H9 (cell line): Measurements from ENCODE around the gene RNF224. TPM values are rescaled to one million over a fixed set of nuclear protein-coding genes. Genes with fewer than 3 reads are reported as not detected.

ENCODE experiments used
- DNase-seq: peaks from one replicate; pipeline ENCODE4 v3.0.0-alpha.2; 2017
- H2AFZ ChIP-seq: one replicate; pipeline ENCODE4 v1.6.1; 2013; ENCODE audit warnings: mild to moderate bottlenecking, low read length, control low read depth, moderate library complexity
- H2AK5ac ChIP-seq: 2 replicates; pipeline ENCODE4 v1.6.1; 2013; ENCODE audit warnings: low read length, control low read depth, mixed read lengths; ENCODE audit not compliant: insufficient read length
- H2BK120ac ChIP-seq: one replicate; pipeline ENCODE4 v1.6.1; 2013; ENCODE audit warnings: low read depth, mild to moderate bottlenecking, low read length, control low read depth, inconsistent platforms; ENCODE audit not compliant: poor library complexity, severe bottlenecking
- H2BK12ac ChIP-seq: 2 replicates; pipeline ENCODE4 v1.6.1; 2013; ENCODE audit warnings: low read length, control low read depth, mixed read lengths, low read depth; ENCODE audit not compliant: insufficient read length
- H2BK15ac ChIP-seq: 2 replicates; pipeline ENCODE4 v1.6.1; 2013; ENCODE audit warnings: low read depth, low read length, control low read depth
- H2BK20ac ChIP-seq: one replicate; pipeline ENCODE4 v1.6.1; 2013; ENCODE audit warnings: low read depth, mild to moderate bottlenecking, low read length, control low read depth, inconsistent platforms; ENCODE audit not compliant: poor library complexity, severe bottlenecking
- H2BK5ac ChIP-seq: 2 replicates; pipeline ENCODE4 v1.6.1; 2013; ENCODE audit warnings: low read length, control low read depth, mixed read lengths; ENCODE audit not compliant: insufficient read length
- H3K14ac ChIP-seq: 2 replicates; pipeline ENCODE4 v1.6.1; 2013; ENCODE audit warnings: low read length, control low read depth; ENCODE audit not compliant: insufficient read depth
- H3K18ac ChIP-seq: 2 replicates; pipeline ENCODE4 v1.6.1; 2013; ENCODE audit warnings: low read depth, mild to moderate bottlenecking, mixed read lengths, low read length, control low read depth; ENCODE audit not compliant: insufficient read length
- H3K23ac ChIP-seq: 2 replicates; pipeline ENCODE4 v1.6.1; 2013; ENCODE audit warnings: low read length, control low read depth, mixed read lengths, low read depth; ENCODE audit not compliant: insufficient read length
- H3K23me2 ChIP-seq: 2 replicates; pipeline ENCODE4 v1.6.1; 2013; ENCODE audit warnings: low read depth, mild to moderate bottlenecking, mixed read lengths, low read length, control low read depth; ENCODE audit not compliant: insufficient read length, poor library complexity, severe bottlenecking
- H3K27ac ChIP-seq: 2 replicates; pipeline ENCODE4 v1.5.1; 2013; ENCODE audit warnings: low read length, control low read depth, mixed read lengths, low read depth; ENCODE audit not compliant: insufficient read length
- H3K27me3 ChIP-seq: 2 replicates; pipeline ENCODE4 v1.6.1; 2013; ENCODE audit warnings: low read length, control low read depth, inconsistent platforms; ENCODE audit not compliant: insufficient read depth
- H3K4ac ChIP-seq: 2 replicates; pipeline ENCODE4 v1.6.1; 2013; ENCODE audit warnings: low read depth, mild to moderate bottlenecking, control low read depth, inconsistent platforms, low read length, moderate library complexity
- H3K4me1 ChIP-seq: 2 replicates; pipeline ENCODE4 v1.6.1; 2013; ENCODE audit warnings: low read length, control low read depth, inconsistent platforms; ENCODE audit not compliant: insufficient read depth
- H3K4me2 ChIP-seq: 2 replicates; pipeline ENCODE4 v1.6.1; 2013; ENCODE audit warnings: low read length, control low read depth, mixed read lengths; ENCODE audit not compliant: insufficient read length, insufficient read depth
- H3K56ac ChIP-seq: 2 replicates; pipeline ENCODE4 v1.6.1; 2013; ENCODE audit warnings: low read depth, mild to moderate bottlenecking, mixed read lengths, low read length, control low read depth; ENCODE audit not compliant: insufficient read length
- H3K79me1 ChIP-seq: 2 replicates; pipeline ENCODE4 v1.6.1; 2013; ENCODE audit warnings: low read depth, mild to moderate bottlenecking, moderate library complexity, low read length, control low read depth, inconsistent platforms; ENCODE audit not compliant: insufficient read depth, poor library complexity, severe bottlenecking
- H3K79me2 ChIP-seq: 2 replicates; pipeline ENCODE4 v1.6.1; 2013; ENCODE audit warnings: low read length, control low read depth, inconsistent platforms; ENCODE audit not compliant: insufficient read depth
- H3K9ac ChIP-seq: 2 replicates; pipeline ENCODE4 v1.6.1; 2013; ENCODE audit warnings: low read length, control low read depth, mixed read lengths; ENCODE audit not compliant: insufficient read length; ENCODE audit errors: extremely low read depth
- H3K9me3 ChIP-seq: one replicate; pipeline ENCODE4 v1.6.1; 2013; ENCODE audit warnings: low read depth, low read length, inconsistent platforms; ENCODE audit not compliant: control insufficient read depth
- H3T11ph ChIP-seq: one replicate; pipeline ENCODE4 v1.6.1; 2013; ENCODE audit warnings: mild to moderate bottlenecking, low read length, control low read depth, inconsistent platforms
- H4K20me1 ChIP-seq: one replicate; pipeline ENCODE4 v1.6.1; 2013; ENCODE audit not compliant: control insufficient read depth, insufficient read length, insufficient read depth
- H4K5ac ChIP-seq: 2 replicates; pipeline ENCODE4 v1.6.1; 2013; ENCODE audit warnings: low read depth, mild to moderate bottlenecking, mixed read lengths, low read length, control low read depth; ENCODE audit not compliant: insufficient read length
- H4K8ac ChIP-seq: replicated peaks from 2 replicates; pipeline ENCODE4 v1.6.1; 2013; ENCODE audit warnings: low read length, control low read depth, mixed read lengths, low read depth; ENCODE audit not compliant: insufficient read length
- H4K91ac ChIP-seq: 2 replicates; pipeline ENCODE4 v1.6.1; 2013; ENCODE audit warnings: low read depth, mild to moderate bottlenecking, moderate library complexity, mixed read lengths, low read length, control low read depth; ENCODE audit not compliant: insufficient read length
- H3K27ac Mint-ChIP-seq, 3 experiments: 2 replicates in 2 of 3; 3 replicates in 1 of 3; pipeline ENCODE4 v1.8.0; 2020 to 2021; ENCODE audit warnings: mixed read lengths in 3 of 3, mild to moderate bottlenecking in 1 of 3, moderate library complexity in 1 of 3
- H3K27me3 Mint-ChIP-seq: 2 replicates; pipeline ENCODE4 v1.8.0; 2021; ENCODE audit warnings: low read depth, mild to moderate bottlenecking, moderate library complexity, mixed read lengths
- H3K36me3 Mint-ChIP-seq, 3 experiments: 2 replicates in 2 of 3; 3 replicates in 1 of 3; pipeline ENCODE4 v1.8.0; 2020 to 2021; ENCODE audit warnings: low read depth in 3 of 3, mixed read lengths in 3 of 3; ENCODE audit not compliant: insufficient read depth in 1 of 3
- H3K4me1 Mint-ChIP-seq, 2 experiments: 2 replicates each; pipeline ENCODE4 v1.8.0; 2020; ENCODE audit warnings: mixed read lengths in 2 of 2
- H3K4me3 Mint-ChIP-seq, 2 experiments: 2 replicates in 1 of 2; 3 replicates in 1 of 2; pipeline ENCODE4 v1.8.0; 2020 to 2021; ENCODE audit warnings: mild to moderate bottlenecking in 2 of 2, mixed read lengths in 2 of 2, moderate library complexity in 1 of 2
- H3K9me3 Mint-ChIP-seq, 2 experiments: 2 replicates in 1 of 2; 3 replicates in 1 of 2; pipeline ENCODE4 v1.8.0; 2020; ENCODE audit warnings: mild to moderate bottlenecking in 2 of 2, mixed read lengths in 2 of 2, moderate library complexity in 1 of 2
- WGBS: extraction: QIAGEN DNeasy Blood & Tissue Kit; methylation state at CpG from one replicate; pipeline ENCODE4 v1.1.7; 2013; ENCODE audit warnings: missing lambda C conversion rate, low lambda C conversion rate, mixed read lengths; ENCODE audit not compliant: insufficient read length; ENCODE audit errors: extremely low coverage; 5-methylcytosine and 5-hydroxymethylcytosine counted together
- total RNA-seq: library from RNA; stranded (reverse); gene quantifications from 2 replicates; pipeline ENCODE4 v1.2.1, GENCODE V29; 2021
- TF ChIP-seq, protein P1 (sequence below): fragments of 200-600 bp; sonication (generic); conservative IDR thresholded peaks from 3 replicates; pipeline ENCODE4 v1.8.0; 2021; ENCODE audit warnings: antibody characterized with exemption, mild to moderate bottlenecking

Gene RNF224
- total RNA-seq, 1 experiment from 2014 or later, result 0.15 TPM

DNA sequence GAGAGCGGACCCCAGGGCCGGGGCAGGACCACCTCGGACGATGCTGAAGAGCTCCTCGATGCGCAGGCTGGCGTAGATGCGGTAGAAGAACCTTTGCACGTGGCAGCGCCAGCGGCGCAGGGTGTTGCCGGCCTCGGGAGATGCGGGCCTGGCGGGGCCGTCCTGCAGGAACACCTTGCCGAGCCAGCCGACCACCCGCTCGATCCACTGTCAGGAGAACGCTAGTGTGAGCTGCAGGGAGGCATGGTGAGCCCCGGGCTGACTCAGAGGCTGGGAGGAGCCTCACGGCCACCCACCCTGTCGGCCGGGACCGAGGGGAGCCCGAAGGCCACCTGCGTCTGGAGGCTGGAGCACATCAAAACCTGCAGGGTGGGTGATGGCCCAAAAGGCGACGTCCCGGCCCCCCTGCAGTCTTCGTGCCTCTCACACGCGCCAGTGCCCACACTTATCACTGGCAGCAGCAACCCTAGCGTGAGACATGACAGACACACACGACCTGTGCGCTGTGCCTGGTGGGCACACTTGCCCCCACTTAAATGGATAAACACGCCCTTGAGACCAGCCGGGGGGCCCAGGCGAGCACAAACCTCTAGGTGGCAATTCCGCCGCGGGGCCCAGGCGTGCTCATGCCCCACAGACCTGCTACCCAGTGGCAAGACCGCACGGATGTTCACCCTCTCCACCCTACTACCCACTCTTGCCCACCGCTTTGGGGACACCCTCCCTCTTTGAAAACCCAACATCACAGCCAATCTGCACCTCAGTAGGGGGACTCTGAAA lies 42.2 kb upstream of the RNF224 start:
- no peak overlapping the region for H3K4me2 ChIP-seq
- H3T11ph ChIP-seq, result no peak overlapping the region
- WGBS, result no CpG with 5 or more reads among the region's 48 CpGs
- TF ChIP-seq, protein P1, sequence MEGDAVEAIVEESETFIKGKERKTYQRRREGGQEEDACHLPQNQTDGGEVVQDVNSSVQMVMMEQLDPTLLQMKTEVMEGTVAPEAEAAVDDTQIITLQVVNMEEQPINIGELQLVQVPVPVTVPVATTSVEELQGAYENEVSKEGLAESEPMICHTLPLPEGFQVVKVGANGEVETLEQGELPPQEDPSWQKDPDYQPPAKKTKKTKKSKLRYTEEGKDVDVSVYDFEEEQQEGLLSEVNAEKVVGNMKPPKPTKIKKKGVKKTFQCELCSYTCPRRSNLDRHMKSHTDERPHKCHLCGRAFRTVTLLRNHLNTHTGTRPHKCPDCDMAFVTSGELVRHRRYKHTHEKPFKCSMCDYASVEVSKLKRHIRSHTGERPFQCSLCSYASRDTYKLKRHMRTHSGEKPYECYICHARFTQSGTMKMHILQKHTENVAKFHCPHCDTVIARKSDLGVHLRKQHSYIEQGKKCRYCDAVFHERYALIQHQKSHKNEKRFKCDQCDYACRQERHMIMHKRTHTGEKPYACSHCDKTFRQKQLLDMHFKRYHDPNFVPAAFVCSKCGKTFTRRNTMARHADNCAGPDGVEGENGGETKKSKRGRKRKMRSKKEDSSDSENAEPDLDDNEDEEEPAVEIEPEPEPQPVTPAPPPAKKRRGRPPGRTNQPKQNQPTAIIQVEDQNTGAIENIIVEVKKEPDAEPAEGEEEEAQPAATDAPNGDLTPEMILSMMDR, result no peak
- peaks cover 5% of the 10 kb centered on the region; the same call in 1 of the 2 replicates for H3K4me1 ChIP-seq
- no peak overlapping the region for H4K8ac ChIP-seq
- no peak overlapping the region for H3K56ac ChIP-seq
- no peak overlapping the region for H3K4ac ChIP-seq
- Mint-ChIP-seq H3K4me3 (no peak overlapping the region; a peak in 1 of 5 replicates), H3K27ac (no peak overlapping the region), H3K36me3 (peaks cover 6 to 53% (median 46%) of the 10 kb centered on the region in 3 experiments; a peak in 6 of 7 replicates), H3K4me1 (peaks cover 17 to 22% of the 10 kb centered on the region in 2 experiments), H3K9me3 (no peaks in the 10 kb centered on the region), H3K27me3 (no peaks in the 10 kb centered on the region)
- H3K23ac ChIP-seq, result no peak overlapping the region
- no peak overlapping the region for H2BK5ac ChIP-seq
- H4K20me1 ChIP-seq, result peaks cover 2% of the 10 kb centered on the region
- no peak overlapping the region for H3K18ac ChIP-seq
- no peak overlapping the region for H2BK15ac ChIP-seq
- peaks cover 6% of the 10 kb centered on the region for H3K79me1 ChIP-seq
- H3K9me3 ChIP-seq, result no peaks in the 10 kb centered on the region
- peaks cover 10% of the 10 kb centered on the region; the same call in 1 of the 2 replicates for H3K79me2 ChIP-seq
- no peak overlapping the region for H2AK5ac ChIP-seq
- H3K27me3 ChIP-seq, result no peaks in the 10 kb centered on the region
- no peak for DNase-seq
- H3K23me2 ChIP-seq, result peaks cover 13% of the 10 kb centered on the region
- H2BK12ac ChIP-seq, result no peak overlapping the region
- H2BK20ac ChIP-seq, result no peak overlapping the region
- no peak overlapping the region for H4K5ac ChIP-seq
- no peak overlapping the region for H2AFZ ChIP-seq
- no peak overlapping the region for H3K9ac ChIP-seq
- H4K91ac ChIP-seq, result no peak overlapping the region
- H2BK120ac ChIP-seq, result no peak overlapping the region
- H3K14ac ChIP-seq, result no peak overlapping the region
- no peak overlapping the region for H3K27ac ChIP-seq
